Right cardiac atrium (tissue), 5 donors: ENCODE measurements around the gene UMODL1. TPM values are rescaled to one million over a fixed set of nuclear protein-coding genes. Genes with fewer than 3 reads are reported as not detected.

ENCODE experiments used
- ATAC-seq, 2 donors: fragments of 200-7000 bp; cut with Tn5 transposase; one replicate each; pipeline versions ENCODE4 v1.8.0 to v1.9.1; 2020; ENCODE audit warnings: moderate library complexity in 2 of 2, mild to moderate bottlenecking in 1 of 2
- DNase-seq, 3 donors: peaks; one replicate each; pipeline ENCODE4 v3.0.0-alpha.2; 2020
- H3K27ac ChIP-seq: one replicate; pipeline ENCODE4 v1.5.1; 2013; ENCODE audit warnings: mild to moderate bottlenecking, low read length, control low read depth, moderate library complexity
- H3K27me3 ChIP-seq: one replicate; pipeline ENCODE4 v1.6.1; 2013; ENCODE audit not compliant: control insufficient read depth, insufficient read depth
- H3K4me1 ChIP-seq: one replicate; pipeline ENCODE4 v1.6.1; 2013; ENCODE audit warnings: low read length; ENCODE audit not compliant: control insufficient read depth, insufficient read depth
- H3K4me3 ChIP-seq: one replicate; pipeline ENCODE4 v1.5.1; 2013; ENCODE audit warnings: low read length, control low read depth
- H3K9me3 ChIP-seq: one replicate; pipeline ENCODE4 v1.6.1; 2013; ENCODE audit warnings: low read length; ENCODE audit not compliant: control insufficient read depth
- WGBS: extraction: QIAGEN DNeasy Blood & Tissue Kit; methylation state at CpG from one replicate; pipeline ENCODE4 v1.1.7; 2013; 5-methylcytosine and 5-hydroxymethylcytosine counted together
- intact Hi-C, 4 donors: fragments of 100-400 bp; cut with DNase I; formaldehyde crosslinking; loops; one replicate each; pipeline versions ENCODE4 v1.11.0 to v1.14.0; 2022 to 2023
- long read RNA-seq, 4 donors: library from polyadenylated mRNA; unstranded; transcript quantifications; one replicate each; pipeline ENCODE4 v2.0.0, GENCODE V29; 2020 to 2021
- polyA plus RNA-seq: library from polyadenylated mRNA; stranded (reverse); fragments of 200-250 nt; gene quantifications from one replicate; pipeline ENCODE4 v1.2.3, GENCODE V29; 2013
- total RNA-seq, 4 donors: library from RNA; stranded (reverse); fragmentation: NEBNext Ultra II Directional; extraction: Animal tissue kit (Norgen Biotek cat#: 25700); gene quantifications; one replicate each; pipeline ENCODE4 v1.2.1, GENCODE V29; 2021
- donor health status: healthy with polysubstance abuse.
- donor health status: DM: no; HTN: yes; CAD: no.
- donor health status: DM: no; HTN: no; CAD: no.
- donor health status: DM: no; HTN: yes; CAD: no; lungs with severe emphysema.
- donor health status: DM: yes; HTN: yes; CAD: no.

The UMODL1 gene
- total RNA-seq (not detected), polyA plus RNA-seq (not detected)
- long read RNA-seq, donor 1, result 0 reads
- long read RNA-seq, donor 2, result 0 reads
- long read RNA-seq, donor 3, result 0 reads
- long read RNA-seq, donor 4, result 0 reads

- intact Hi-C loops, result no loop called here
- Histone ChIP-seq H3K4me1 (no peaks in the 10 kb centered on the region), H3K27me3 (no peaks in the 10 kb centered on the region), H3K4me3 (no peak within 1 kb of the TSS), H3K9me3 (no peaks in the 10 kb centered on the region), H3K27ac (no peak within 1 kb of the TSS)
- no peak for ATAC-seq
- peak in 2 of 3 donors; percentile 3 to 49 for DNase-seq
- 88% methylated on average over 13 of the region's 13 CpGs for WGBS
Measured at GRCh38 chr21:42071146-42071737, at the start of gene UMODL1. TSS of gene UMODL1 (plus strand) at chr21:42071317. CDS start at chr21:42071317, 0 bp downstream.

- DNase-seq (no peak), ATAC-seq (no peak)
- H3K4me3 ChIP-seq, result no peak overlapping the region
- no peaks in the 10 kb centered on the region for H3K4me1 ChIP-seq
- H3K27me3 ChIP-seq, result no peaks in the 10 kb centered on the region
- intact Hi-C loops, result no loop called here
- no peaks in the 10 kb centered on the region for H3K9me3 ChIP-seq
- H3K27ac ChIP-seq, result no peak overlapping the region
- 53% methylated on average over 20 of the region's 20 CpGs for WGBS
Measured at GRCh38 chr21:42021371-42022090, 49.6 kb upstream of the UMODL1 start.

- WGBS, result 45% methylated on average over 12 of the region's 12 CpGs
- intact Hi-C loops, result no loop called here
- Histone ChIP-seq H3K4me1 (no peaks in the 10 kb centered on the region), H3K27me3 (no peaks in the 10 kb centered on the region), H3K27ac (no peak overlapping the region), H3K9me3 (no peaks in the 10 kb centered on the region), H3K4me3 (no peak overlapping the region)
- ATAC-seq (no peak), DNase-seq (no peak)
Measured at GRCh38 chr21:42022091-42022430, 49.1 kb upstream of the UMODL1 start.

- H3K4me3 ChIP-seq, result no peak overlapping the region
- no peaks in the 10 kb centered on the region for H3K27me3 ChIP-seq
- H3K27ac ChIP-seq, result no peak overlapping the region
- intact Hi-C loops, result no loop called here
- 97% methylated on average over 11 of the region's 11 CpGs for WGBS
- no peaks in the 10 kb centered on the region for H3K9me3 ChIP-seq
- no peaks in the 10 kb centered on the region for H3K4me1 ChIP-seq
- ATAC-seq (no peak), DNase-seq (no peak)
Measured at GRCh38 chr21:42022906-42023305, 48.2 kb upstream of the UMODL1 start.

GRCh38 chr21:42025376-42026081 is 45.6 kb upstream of the UMODL1 start:
- no peak for DNase-seq

GRCh38 chr21:42026082-42026435 is 45.1 kb upstream of the UMODL1 start:
- WGBS, result 75% methylated on average over 9 of the region's 9 CpGs
- Histone ChIP-seq H3K4me1 (no peaks in the 10 kb centered on the region), H3K27ac (no peak overlapping the region), H3K9me3 (no peaks in the 10 kb centered on the region), H3K27me3 (no peaks in the 10 kb centered on the region), H3K4me3 (no peak overlapping the region)
- intact Hi-C loops, result no loop called here
- DNase-seq (no peak), ATAC-seq (no peak)

More at GRCh38 chr21:42025376-42026081, 45.6 kb upstream of the UMODL1 start:
- peak in 1 of 2 donors; percentile 19 for ATAC-seq
- no peaks in the 10 kb centered on the region for H3K27me3 ChIP-seq
- no peak overlapping the region for H3K27ac ChIP-seq
- no peak overlapping the region for H3K4me3 ChIP-seq
- 77% methylated on average over 12 of the region's 12 CpGs for WGBS
- intact Hi-C loops, result no loop called here
- H3K9me3 ChIP-seq, result no peaks in the 10 kb centered on the region
- H3K4me1 ChIP-seq, result no peaks in the 10 kb centered on the region

GRCh38 chr21:42027085-42027821 is 43.9 kb upstream of the UMODL1 start:
- DNase-seq, result no peak
- H3K27ac ChIP-seq, result no peak overlapping the region
- H3K4me1 ChIP-seq, result no peaks in the 10 kb centered on the region
- no peaks in the 10 kb centered on the region for H3K9me3 ChIP-seq
- ATAC-seq, result no peak
- no peaks in the 10 kb centered on the region for H3K27me3 ChIP-seq
- 88% methylated on average over 6 of the region's 6 CpGs for WGBS
- H3K4me3 ChIP-seq, result no peak overlapping the region
- intact Hi-C loops, result no loop called here

- Histone ChIP-seq H3K27ac (no peak overlapping the region), H3K4me3 (no peak overlapping the region), H3K4me1 (no peaks in the 10 kb centered on the region), H3K9me3 (no peaks in the 10 kb centered on the region), H3K27me3 (no peaks in the 10 kb centered on the region)
- 76% methylated on average over 26 of the region's 26 CpGs for WGBS
- ATAC-seq (no peak), DNase-seq (no peak)
- intact Hi-C loops, result no loop called here
Measured at GRCh38 chr21:42027822-42028765, 43.0 kb upstream of the UMODL1 start.

- DNase-seq, result no peak
- intact Hi-C loops, result no loop called here
- H3K27ac ChIP-seq, result no peak overlapping the region
- ATAC-seq, result no peak
- no peaks in the 10 kb centered on the region for H3K9me3 ChIP-seq
- H3K4me3 ChIP-seq, result no peak overlapping the region
- H3K4me1 ChIP-seq, result no peaks in the 10 kb centered on the region
- no peaks in the 10 kb centered on the region for H3K27me3 ChIP-seq
- WGBS, result 79% methylated on average over 9 of the region's 9 CpGs
Measured at GRCh38 chr21:42028766-42029425, 42.2 kb upstream of the UMODL1 start.

- Histone ChIP-seq H3K9me3 (no peaks in the 10 kb centered on the region), H3K4me3 (no peak overlapping the region), H3K27ac (no peak overlapping the region), H3K4me1 (no peaks in the 10 kb centered on the region), H3K27me3 (no peaks in the 10 kb centered on the region)
- no peak for DNase-seq
- no peak for ATAC-seq
- 83% methylated on average over 4 of the region's 4 CpGs for WGBS
- intact Hi-C loops, result no loop called here
Measured at GRCh38 chr21:42030311-42030710, 40.8 kb upstream of the UMODL1 start.
